Stimulated activated CD8-positive, alpha-beta memory T cell treated with anti-CD3 and anti-CD28 coated beads, Interleukin-2, amount 100 ng/mL, for 48 hours (primary cell): ENCODE results near the gene ALDH3A2.
"Not testable (repeated sequence)": the region's sequence is repeated elsewhere in the genome, so short reads cannot be mapped to it uniquely, and the experiment has no call there.

Experiments
- DNase-seq, 2 donors: peaks; one replicate each; pipeline ENCODE4 v3.0.0-alpha.2; 2020; ENCODE audit warnings: low read depth in 2 of 2

The ALDH3A2 gene

DNA sequence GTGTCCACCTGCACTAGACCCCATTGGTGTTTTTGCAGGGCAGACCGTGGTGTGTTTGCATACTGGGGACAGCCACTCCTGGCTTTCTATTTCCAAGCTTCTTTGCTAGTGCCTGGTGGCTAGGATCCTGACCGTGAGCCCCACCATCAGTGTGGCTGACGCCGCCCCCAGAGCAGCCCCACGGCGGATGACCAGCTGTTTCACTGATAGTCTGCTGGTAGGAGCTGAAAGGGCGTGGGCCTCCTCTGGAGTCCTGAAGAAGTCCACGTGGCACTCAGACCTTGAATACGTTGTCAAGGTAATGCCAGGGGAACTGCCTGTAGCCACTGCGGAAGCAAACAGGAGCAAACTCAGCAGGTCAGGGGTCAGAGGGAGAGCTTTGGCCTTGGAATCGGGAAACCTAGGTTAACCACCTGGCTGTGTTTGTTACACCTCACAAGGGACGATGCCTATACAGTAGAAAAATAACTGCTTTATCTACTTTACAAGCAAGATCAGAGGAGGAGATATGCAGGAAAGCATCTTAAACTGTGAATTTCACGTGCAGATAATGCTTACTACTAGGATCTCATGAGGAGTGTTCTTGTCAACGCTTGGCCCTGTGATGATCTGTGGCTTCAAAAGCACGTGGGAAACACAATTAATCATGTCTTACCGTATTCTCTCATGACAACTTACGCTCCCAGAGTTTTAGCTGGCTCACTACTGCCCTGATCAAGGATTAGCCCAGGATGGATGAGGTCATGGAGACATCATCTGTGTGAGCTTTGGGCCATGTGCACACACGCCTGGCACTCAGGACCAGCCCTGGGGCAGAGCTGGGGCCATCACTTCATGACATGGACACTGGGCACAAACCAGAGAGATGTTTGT is 30.3 kb downstream of the ALDH3A2 start:
- no peak for DNase-seq

DNA sequence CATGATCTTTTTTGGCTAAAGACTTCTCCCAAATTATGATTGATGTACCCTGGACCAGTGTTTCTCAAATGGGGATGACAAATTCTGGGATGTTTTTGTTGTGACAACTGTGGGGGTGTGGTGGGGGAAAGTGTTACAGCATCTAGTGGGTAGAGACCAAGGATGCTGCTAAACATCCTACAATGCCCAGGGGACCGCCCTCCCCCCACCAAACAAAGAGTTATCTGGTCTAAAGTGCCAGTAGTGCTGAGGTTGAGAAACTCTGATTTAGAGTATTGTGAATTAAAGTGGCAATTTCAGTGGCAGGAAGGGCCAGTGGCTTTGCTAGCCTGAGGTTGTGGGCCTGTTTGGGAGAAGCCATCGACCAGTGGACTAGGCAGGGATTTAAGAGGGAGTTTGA is 34.6 kb downstream of the ALDH3A2 start:
- no peak for DNase-seq

DNA sequence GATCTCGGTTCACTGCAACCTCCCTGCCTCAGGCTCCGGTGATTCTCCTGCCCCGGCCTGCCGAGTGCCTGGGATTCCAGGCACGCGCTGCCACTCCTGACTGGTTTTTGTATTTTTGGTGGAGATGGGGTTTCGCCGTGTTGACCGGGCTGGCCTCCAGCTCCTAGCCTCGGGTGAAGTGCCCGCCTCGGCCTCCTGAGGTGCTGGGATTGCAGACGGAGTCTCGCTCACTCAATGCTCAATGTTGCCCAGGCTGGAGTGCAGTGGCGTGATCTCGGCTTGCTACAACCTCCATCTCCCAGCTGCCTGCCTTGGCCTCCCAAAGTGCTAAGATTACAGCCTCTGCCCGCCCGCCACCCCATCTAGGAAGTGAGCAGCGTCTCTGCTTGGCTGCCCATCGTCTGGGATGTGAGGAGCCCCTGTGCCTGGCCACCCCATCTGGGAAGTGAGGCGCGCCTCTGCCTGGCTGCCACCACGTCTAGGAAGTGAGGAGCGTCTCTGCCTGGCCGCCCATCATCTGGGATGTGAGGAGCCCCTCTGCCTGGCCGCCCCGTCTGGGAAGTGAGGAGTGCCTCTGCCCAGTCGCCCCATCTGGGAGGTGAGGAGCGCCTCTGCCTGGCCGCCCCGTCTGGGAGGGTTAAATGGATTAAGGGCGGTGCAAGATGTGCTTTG is 36.5 kb downstream of the ALDH3A2 start:
- DNase-seq = not testable (repeated sequence)

DNA sequence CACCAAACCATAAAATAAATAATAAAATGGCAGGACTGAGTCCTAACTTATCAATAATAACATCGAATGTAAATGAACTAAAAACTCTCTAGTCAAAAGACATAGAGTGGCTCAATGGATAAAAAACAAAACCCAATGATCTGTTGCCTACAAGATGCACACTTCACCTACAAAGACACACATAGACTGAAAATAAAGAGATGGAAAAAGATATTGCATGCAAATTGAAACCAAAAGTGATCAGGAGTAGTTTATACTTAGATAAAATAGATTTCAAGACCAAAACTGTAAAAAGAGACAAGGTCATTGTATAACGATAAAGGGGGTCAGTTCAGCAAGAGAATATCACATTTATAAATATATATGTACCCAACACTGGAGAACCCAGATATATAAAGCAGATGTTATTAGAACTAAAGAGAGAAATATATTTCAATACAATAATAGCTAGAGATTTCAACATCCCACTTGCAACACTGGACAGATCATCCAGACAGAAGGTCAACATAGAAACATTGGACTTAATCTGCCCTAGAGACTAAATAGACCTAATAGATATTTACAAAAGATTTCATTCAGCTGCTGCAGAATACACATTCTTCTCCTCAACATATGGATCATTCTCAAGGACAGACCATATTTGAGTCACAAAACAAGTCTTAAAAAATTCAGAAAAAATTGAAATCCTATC is 38.0 kb downstream of the ALDH3A2 start:
- no peak for DNase-seq

DNA sequence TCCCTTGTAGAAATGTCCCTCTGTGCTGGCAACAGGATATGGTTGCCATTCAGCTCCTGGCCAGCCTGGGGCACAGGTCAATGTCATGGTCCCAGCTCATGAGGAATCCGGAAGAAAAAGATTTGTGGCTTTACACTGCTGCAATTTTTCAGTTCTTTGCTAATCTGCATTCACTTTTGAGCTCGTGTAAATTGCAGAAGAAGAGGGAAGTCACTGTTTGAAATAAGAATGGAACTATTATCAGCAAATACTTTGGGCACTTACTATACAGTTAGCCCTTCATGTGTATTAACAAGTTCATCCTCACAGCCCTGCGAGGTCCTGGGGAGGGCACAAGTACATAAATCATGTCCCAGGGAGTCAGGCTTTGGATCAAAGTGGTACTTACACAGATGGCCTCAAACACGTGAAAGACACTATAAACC is 53.7 kb downstream of the ALDH3A2 start:
- no peak for DNase-seq

DNA sequence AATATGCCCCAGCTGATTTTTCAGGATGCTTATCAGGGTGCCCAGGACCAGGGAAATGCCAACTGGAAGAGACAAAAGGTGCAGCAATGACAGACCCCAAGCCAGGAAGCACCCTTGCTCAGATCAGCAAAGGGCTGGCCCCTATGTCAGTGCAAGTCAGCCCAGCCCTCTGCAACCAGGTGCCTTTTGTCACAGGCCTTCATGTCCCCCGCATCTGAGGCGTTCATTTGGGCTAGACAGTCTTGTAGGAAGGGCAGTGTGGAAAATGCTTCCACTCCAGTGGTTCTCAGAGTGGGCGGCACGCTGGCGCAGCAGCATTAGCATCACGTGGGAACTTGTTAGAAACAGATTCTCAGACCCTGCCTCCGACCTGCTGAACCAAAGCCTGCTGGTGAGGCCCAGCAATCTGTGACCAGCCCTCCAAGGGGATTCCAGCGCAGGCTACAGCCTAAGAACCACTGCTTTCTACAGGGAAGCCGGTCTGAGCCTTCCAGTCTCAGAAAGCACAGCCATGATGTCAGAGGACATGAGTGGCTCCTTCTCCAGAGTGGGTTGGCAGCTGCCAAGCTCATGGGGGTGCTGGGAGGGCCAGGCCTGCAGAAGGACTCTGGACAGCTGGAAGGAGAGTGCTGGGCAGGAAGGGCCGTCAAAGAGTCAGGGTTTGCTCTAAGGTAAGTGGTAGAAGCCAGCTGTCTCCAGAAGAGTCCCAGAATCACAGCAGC is 54.7 kb downstream of the ALDH3A2 start:
- DNase-seq = no peak

DNA sequence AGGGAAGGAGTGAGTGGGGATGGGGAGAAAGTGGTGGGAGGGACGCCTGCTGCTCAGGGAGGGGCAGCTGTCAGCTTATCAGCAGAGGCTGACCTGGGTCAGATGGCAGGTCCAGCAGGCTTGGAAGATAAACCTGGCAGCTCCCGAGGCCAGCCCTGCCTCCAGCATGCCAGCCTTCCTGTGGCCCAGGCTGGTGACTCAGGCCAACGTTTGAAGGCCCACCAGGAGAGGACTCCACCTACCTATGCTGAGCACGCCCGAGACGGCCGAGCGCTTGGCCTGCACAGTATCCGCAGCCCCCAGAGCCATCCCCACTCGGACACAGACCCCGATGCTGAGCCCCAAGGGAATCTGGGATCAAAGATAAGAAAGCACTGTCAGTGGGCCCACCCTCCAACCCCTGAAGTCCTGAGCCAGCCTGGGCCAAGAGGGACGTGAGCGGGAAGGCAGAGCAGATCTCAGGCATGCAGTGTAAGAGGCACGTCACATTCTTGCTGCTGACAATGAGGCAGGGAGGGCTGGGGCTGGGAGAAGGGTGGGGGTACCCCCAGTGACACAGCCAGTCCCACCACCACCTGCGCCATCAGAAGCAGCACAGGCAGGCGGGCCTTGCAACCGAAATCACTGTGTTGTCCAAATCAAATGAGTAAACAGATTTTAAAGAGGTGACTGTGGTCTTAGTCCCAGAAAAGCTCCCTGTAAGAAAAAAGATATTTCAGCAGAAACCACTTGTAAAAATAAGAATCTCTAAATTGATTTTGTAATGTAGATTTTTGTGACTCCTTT is 55.5 kb downstream of the ALDH3A2 start:
- no peak for DNase-seq

DNA sequence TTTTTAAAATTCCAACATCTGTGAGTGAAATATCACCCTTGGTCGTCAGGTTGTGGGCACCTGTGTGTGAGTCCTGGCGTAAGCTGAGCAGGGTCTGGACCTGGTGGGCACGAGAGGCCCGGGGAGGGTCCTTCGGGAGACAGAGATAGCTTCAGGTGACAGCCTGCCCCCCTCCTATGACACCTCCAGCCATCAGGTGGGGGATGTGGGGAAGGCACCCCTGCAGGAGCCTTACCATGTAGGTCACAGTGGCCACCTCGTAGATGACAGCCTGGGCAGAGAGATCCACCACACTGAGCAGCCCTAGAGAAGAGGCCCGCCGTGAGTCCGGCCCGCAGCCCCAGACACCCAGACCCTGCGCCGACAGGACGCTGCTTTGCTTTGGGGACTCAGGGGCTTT is 56.6 kb downstream of the ALDH3A2 start:
- DNase-seq = no peak

DNA sequence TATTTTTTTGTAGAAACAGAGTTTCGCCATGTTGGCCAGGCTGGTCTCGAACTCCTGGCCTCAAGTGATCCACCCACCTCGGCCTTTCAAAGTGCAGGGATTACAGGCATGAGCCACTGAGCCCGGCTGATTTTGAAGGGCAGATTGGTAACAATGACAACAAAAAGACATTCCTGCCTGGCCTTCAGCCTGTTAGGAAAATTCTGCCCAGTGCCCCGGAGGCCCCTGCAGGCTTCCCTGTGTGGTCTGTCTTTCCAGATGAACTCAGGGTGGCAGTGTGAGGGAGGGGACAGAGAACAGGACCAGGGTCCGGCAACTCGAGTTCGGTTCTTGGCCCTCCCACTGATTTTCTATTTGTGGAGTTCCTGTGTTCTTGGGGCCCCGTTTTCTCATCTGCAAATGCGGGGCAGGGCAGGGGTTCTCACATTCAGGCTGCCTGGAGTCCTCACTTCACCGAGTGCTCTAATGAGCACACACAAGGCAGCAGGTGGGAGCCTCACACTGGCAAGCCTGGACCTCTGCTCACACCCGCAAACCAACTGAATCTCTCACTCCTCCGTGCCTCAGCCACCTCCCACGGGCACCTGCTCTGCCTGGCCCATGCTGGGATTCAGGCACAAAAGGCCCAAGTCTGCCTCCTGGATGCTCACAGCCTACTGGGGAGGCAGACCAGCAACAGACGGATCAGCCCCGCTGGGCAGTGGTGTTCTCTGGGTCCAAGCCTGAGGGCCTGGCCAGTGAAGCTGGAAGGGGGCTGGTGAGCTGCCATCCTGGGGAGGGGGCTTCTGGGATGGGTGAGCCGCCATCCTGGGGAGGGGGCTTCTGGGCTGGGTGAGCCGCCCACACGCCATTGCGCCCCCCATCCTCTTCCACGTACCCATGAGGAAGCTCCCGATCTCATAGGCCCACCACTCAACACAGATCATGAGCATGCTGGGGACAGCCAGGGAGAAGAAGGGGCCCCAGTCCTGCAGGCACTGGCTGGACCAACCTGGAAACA is 57.5 kb downstream of the ALDH3A2 start:
- DNase-seq = no peak

DNA sequence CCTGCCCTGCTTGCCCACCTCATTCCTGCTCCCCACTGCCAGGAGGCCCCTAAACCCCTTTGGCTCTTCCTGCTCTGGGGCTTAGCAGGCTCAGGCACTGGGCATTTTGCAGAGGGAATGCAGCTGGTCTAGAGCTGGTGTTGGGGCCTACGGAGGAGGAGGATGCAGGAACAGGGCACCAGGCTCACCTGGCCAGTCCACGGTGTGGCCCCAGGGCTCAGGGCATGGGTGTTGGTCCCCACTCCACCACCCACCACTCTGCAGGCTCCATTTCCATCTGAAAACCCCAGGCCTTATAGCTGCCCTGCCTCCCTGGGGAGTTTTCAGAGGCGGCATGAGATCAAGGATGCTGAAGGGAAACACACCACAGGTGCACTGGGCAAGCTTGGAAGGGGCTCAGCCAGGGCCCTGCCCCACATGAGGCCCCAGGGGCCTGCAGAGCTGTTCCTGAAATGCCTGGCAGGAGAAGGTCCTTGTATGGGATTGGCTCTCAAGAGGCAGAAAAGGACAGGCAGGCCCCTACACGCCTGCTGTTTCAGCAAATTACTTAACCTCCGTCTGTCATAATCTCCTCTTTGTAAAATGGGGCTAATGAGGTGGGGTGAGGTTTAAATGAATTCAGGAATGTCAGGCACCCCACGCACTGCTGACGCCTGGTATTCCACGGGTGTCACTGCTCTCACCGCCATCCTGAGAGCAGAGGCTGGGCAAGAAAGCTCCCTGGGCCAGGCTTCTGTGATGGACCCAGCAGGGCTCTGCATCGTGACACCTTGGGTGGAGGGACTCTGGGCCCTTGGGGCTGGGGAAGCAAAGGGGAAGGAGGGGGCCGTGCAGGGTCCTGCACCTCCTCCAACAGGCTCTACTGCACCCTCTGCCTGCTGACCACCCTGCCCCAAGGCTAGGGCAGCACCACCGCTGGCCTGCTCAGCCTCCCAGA is 58.5 kb downstream of the ALDH3A2 start:
- DNase-seq = no peak

DNA sequence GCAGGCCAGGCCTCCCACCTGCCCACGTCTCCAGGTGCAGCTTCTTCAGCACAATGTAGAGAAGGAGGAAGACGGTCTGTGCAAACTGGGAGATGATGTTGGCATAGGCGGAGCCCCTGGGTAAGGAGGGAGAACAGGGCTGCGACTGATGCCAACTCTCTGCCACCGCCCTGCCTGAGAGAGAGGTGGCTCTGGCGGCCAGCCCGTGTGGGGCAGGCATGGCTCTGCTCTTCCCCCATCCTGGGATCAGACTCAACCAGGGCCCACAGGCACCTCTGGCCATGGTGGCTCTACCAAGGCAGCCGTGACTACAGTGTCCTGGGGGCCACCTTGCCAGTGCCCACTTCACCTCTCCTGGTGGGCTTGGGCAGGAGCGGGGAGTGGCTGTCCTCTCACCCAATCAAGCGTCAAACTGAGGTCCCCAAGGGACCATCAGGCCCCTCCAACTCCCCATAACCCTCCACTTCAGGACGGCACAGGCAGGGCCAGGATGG is 59.2 kb downstream of the ALDH3A2 start:
- DNase-seq = no peak

DNA sequence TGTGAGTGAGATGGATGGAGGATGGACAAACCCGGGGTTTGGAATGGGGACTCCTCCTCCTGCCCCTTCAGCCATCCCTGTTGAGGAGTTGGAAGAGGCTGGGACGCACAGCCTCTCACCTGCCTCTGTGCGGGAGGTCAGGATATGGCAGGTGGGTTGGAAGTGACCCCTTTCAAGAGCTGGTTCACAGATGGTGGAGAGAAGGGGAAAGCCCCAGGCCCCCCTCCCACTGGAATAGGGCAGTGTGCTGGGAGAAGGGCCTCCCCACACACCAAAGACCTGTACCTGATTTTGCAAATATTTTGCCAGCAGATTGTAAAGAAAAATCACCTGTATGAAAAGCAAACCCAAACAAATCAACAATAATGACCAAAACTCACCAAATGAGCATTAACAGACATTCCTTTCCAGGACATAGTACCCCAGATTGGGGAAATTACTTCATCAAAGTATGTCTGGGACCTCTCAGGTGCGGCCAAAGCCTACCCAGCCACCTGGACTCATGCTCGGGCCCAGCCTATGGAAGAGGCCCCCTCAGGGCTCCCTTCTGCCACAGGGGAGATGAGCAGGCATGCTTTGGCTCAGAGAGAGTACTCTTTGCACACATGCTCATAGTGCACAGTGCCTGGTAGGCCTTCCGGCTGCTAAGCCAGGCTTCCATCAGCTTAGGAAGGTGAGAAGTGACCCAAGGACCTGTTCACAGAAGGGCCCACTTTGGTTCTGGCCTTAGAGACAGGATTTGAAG is 60.1 kb downstream of the ALDH3A2 start:
- no peak for DNase-seq

DNA sequence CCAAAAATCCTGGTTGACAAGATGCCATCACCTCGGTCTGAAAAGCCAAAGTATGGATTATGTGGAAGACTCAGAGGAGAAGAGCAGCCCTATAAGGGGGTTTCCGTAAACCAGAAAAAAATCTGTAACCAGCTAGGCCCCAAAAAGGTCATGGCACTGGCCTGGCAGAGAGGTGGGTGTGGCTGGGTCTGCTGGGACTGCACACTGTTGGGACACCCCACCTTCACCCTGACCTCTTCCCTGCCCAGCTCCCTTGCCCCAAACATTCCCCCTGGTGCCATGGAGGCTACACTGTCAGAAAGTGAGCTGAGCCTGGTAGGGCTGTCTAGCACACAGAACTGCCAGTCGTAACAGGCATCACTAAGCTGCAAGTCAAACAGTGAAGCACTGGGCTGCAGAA is 61.3 kb downstream of the ALDH3A2 start:
- DNase-seq = no peak

DNA sequence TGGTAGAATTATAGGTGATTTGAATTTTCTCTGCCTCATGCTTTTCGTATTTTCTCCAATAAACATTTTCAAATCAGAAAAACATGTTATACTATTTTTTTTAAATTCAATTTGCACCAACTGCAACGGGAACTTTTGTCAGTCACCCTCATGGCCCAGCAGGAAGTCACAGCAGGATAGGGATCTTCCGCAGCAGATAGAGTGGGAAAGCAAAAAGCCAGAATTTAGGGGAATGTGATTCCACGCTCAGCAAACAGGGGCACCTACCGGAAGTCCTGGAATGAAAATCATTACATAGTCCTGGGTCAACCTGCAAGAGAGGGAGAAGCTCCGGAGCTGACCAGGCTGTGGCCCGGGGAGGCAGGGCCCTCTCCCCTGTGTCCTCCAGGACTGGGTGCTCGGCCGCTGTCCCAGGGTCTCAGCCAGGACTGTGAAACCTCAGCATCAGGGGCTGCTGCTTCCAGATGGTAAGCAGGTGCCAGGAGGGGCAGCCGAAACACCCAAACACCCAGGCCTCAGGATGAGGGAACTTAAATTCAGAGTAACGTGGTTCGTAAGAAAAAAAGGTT is 64.0 kb downstream of the ALDH3A2 start:
- no peak for DNase-seq

DNA sequence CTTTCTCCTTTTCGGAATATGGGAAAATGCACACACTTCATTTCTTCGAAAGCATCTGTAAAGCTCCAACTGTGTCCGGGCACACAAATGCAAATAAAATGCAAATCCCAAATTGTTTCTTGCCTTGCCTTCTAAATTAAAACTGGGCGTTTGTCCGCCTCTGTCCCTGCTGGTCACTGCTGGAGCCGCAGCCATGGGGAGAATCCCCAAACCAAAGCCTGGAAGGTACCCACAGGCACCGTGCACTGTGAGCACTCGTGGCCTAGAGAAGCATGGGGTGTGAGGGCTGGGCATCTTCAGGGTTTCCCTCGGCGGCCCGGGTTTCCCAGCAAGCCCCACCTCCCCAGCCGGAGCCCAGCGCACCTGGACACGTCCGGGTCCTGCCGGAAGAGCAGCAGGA is 64.9 kb downstream of the ALDH3A2 start:
- DNase-seq = no peak

DNA sequence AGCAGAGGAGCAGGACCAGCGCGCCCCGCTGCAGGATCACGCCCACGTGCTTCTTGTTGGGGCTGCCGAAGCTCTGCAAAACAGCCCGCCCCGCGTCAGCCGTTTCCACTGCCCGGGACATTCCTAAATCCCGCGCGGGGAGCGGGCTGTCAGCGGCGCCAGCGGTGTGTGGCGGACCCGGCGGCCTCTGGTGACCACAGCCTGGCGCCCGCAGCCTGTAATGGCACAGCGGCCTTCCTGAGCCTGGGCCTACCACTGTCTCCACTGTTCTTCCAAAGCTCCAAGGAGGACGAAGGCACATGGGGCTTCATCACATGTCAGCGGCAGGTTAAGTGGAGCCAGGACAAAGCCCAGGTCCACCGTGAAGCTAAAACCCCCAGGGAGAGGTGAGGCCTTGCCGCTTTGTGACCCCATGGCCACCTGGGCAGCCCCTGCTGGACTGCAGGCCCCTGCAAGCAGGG is 65.4 kb downstream of the ALDH3A2 start:
- DNase-seq = no peak
